Measurements from ENCODE around the gene RWDD3. TPM values are rescaled to one million over a fixed set of nuclear protein-coding genes. Genes with fewer than 3 reads are reported as not detected.

RWDD3 gene, protein sequence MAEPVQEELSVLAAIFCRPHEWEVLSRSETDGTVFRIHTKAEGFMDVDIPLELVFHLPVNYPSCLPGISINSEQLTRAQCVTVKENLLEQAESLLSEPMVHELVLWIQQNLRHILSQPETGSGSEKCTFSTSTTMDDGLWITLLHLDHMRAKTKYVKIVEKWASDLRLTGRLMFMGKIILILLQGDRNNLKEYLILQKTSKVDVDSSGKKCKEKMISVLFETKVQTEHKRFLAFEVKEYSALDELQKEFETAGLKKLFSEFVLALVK
- 9.9 and 12.1 TPM in 2 replicates for total RNA-seq

DNA sequence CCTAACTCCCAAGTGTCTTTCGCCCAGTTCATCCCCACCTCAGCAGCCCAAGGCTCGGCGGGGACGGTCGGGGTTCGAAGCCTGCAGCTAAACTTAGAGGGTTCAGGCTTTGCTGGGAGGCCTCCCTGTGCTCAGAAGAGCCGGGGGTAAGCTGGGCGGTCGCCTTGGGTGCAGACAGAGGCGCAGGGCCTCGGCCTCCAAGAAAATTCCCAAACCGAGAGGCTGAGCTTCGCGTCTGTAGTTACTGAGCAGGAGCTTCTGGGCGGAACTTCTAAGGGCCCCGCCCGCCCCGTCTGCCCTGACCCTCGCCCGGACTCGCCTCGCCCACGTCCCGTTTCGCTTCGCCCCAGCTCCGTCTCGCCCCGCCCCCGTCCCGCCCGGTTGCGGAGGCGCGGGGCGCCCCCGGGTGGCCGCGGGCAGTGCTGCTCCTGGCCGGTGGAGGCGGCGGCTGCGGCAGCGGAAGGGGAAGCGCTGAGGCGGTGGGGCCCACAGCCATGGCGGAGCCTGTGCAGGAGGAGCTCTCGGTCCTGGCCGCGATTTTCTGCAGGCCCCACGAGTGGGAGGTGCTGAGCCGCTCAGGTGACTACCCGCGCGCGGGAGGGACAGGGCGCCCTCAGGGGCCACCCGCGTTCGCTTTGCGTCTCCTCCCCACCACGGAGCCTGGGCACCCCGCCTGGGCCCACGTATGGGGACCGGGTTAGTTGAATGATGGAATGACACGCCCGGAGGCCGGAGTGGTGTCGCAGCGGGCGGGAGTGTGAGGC lies at the start of gene RWDD3:
TSS of gene RWDD3 (plus strand) at position 474 of the 764 bp plus-strand sequence. CDS start at position 495, 21 bp downstream.

Other genes starting within 250 kb of the RWDD3 start
- gene ALG14, start 161.3 kb upstream of the RWDD3 start, total RNA-seq = 4.3 and 4.5 TPM in 2 replicates
- gene TLCD4, start 116.9 kb upstream of the RWDD3 start, total RNA-seq = 0.79 and 0.99 TPM in 2 replicates